Measurements from ENCODE around the gene VAMP8. TPM values are rescaled to one million over a fixed set of nuclear protein-coding genes. Genes with fewer than 3 reads are reported as not detected.
A peak's percentile ranks its signal among the peaks of the same experiment; 100 is the strongest.

VAMP8 gene
- total RNA-seq (2021) (not detected in 2 replicates), Bru-seq, nascent RNA (percentile 23 among the genes with signal in this experiment), BruChase-seq, experiment 1, labeled RNA remaining after a 2-hour chase (percentile 25 among the genes with signal in this experiment), BruChase-seq, experiment 2, labeled RNA remaining after a 6-hour chase (percentile 30 among the genes with signal in this experiment)
- long read RNA-seq, partial matches to known transcripts, result 0 of 1 reads
- long read RNA-seq, other reads (novel, unspliced or antisense), result 1 of 1 reads

- no peak for DNase-seq (ENCODE audit: low spot score)
- TF ChIP-seq EZH2 (IDR thresholded peaks at IDR 0.05; ENCODE audit: borderline replicate concordance, low read depth, low read length, poor library complexity, severe bottlenecking) (no peak), CTCF (conservative IDR thresholded peaks at IDR 0.05; ENCODE audit: low read depth, low read length) (no peak)
- POLR2A ChIA-PET (ENCODE audit: low non-redundant PET), result no interaction called here
- CTCF ChIA-PET, result no interaction called here
- BruUV-seq (replicated peaks), result no TSS peak
- no peaks in the 10 kb centered on the region for H3K27me3 ChIP-seq (replicated peaks; ENCODE audit: insufficient read depth, low read depth, low read length, poor library complexity)
- H3K4me1 ChIP-seq (ENCODE audit: insufficient read depth, low read length, poor library complexity, severe bottlenecking), result no peaks in the 10 kb centered on the region
- no peaks in the 10 kb centered on the region for H3K9me3 ChIP-seq (ENCODE audit: low read depth, low read length, poor library complexity, severe bottlenecking)
- H3K27ac ChIP-seq (ENCODE audit: low read depth, low read length, poor library complexity, severe bottlenecking), result no peak within 1 kb of the TSS
- H3K4me3 ChIP-seq (ENCODE audit: low read depth, low read length, poor library complexity, severe bottlenecking), result no peak within 1 kb of the TSS
- intact Hi-C loops (cut with micrococcal nuclease; ENCODE audit: unreplicated experiment), result no loop called here
- H3K36me3 ChIP-seq (ENCODE audit: insufficient read depth, low read length, poor library complexity, severe bottlenecking), result no peaks in the 10 kb centered on the region
Measured at GRCh38 chr2:85577386-85578242, at the start of gene VAMP8. VAMP8 (plus strand) TSS chr2:85577586; CDS start chr2:85577647, 61 bp downstream.

- intact Hi-C loops (cut with micrococcal nuclease; ENCODE audit: unreplicated experiment), result no loop called here
- TF ChIP-seq EZH2 (IDR thresholded peaks at IDR 0.05; ENCODE audit: borderline replicate concordance, low read depth, low read length, poor library complexity, severe bottlenecking) (no peak), CTCF (conservative IDR thresholded peaks at IDR 0.05; ENCODE audit: low read depth, low read length) (no peak)
- no peaks in the 10 kb centered on the region for H3K9me3 ChIP-seq (ENCODE audit: low read depth, low read length, poor library complexity, severe bottlenecking)
- BruUV-seq (replicated peaks), result no TSS peak
- H3K27ac ChIP-seq (ENCODE audit: low read depth, low read length, poor library complexity, severe bottlenecking), result no peak overlapping the region
- peaks cover 12% of the 10 kb centered on the region for H3K4me1 ChIP-seq (ENCODE audit: insufficient read depth, low read length, poor library complexity, severe bottlenecking)
- no peaks in the 10 kb centered on the region for H3K36me3 ChIP-seq (ENCODE audit: insufficient read depth, low read length, poor library complexity, severe bottlenecking)
- CTCF ChIA-PET, result no interaction called here
- H3K4me3 ChIP-seq (ENCODE audit: low read depth, low read length, poor library complexity, severe bottlenecking), result no peak overlapping the region
- POLR2A ChIA-PET (ENCODE audit: low non-redundant PET), result no interaction called here
- no peaks in the 10 kb centered on the region for H3K27me3 ChIP-seq (replicated peaks; ENCODE audit: insufficient read depth, low read depth, low read length, poor library complexity)
- DNase-seq (ENCODE audit: low spot score), result no peak
Measured at GRCh38 chr2:85527787-85528186, 49.6 kb upstream of the VAMP8 start.

- ChIA-PET CTCF (no interaction called here), POLR2A (ENCODE audit: low non-redundant PET) (no interaction called here)
- no peak overlapping the region for H3K4me3 ChIP-seq (ENCODE audit: low read depth, low read length, poor library complexity, severe bottlenecking)
- H3K9me3 ChIP-seq (ENCODE audit: low read depth, low read length, poor library complexity, severe bottlenecking), result no peaks in the 10 kb centered on the region
- DNase-seq (ENCODE audit: low spot score), result no peak
- H3K4me1 ChIP-seq (ENCODE audit: insufficient read depth, low read length, poor library complexity, severe bottlenecking), result peaks cover 12% of the 10 kb centered on the region
- no TSS peak for BruUV-seq (replicated peaks)
- no peaks in the 10 kb centered on the region for H3K27me3 ChIP-seq (replicated peaks; ENCODE audit: insufficient read depth, low read depth, low read length, poor library complexity)
- H3K36me3 ChIP-seq (ENCODE audit: insufficient read depth, low read length, poor library complexity, severe bottlenecking), result no peaks in the 10 kb centered on the region
- intact Hi-C loops (cut with micrococcal nuclease; ENCODE audit: unreplicated experiment), result no loop called here
- TF ChIP-seq EZH2 (IDR thresholded peaks at IDR 0.05; ENCODE audit: borderline replicate concordance, low read depth, low read length, poor library complexity, severe bottlenecking) (no peak), CTCF (conservative IDR thresholded peaks at IDR 0.05; ENCODE audit: low read depth, low read length) (no peak)
- no peak overlapping the region for H3K27ac ChIP-seq (ENCODE audit: low read depth, low read length, poor library complexity, severe bottlenecking)
Measured at GRCh38 chr2:85528355-85528754, 49.0 kb upstream of the VAMP8 start.
